ENCODE measurements around the gene EDC4. TPM values are rescaled to one million over a fixed set of nuclear protein-coding genes. Genes with fewer than 3 reads are reported as not detected.

The EDC4 gene
- total RNA-seq, 1 experiment from 2014 or later: 99.9 TPM

GRCh38 chr16:67923414-67924116 is 50.7 kb downstream of the EDC4 start:
- Histone ChIP-seq H3K36me3 (ENCODE audit: insufficient read depth, low read length, poor library complexity, severe bottlenecking) (peaks cover 10% of the 10 kb centered on the region), H3K4me3 (ENCODE audit: low read depth, low read length, poor library complexity, severe bottlenecking) (no peak overlapping the region), H3K27me3 (replicated peaks; ENCODE audit: insufficient read depth, low read depth, low read length, poor library complexity) (no peaks in the 10 kb centered on the region), H3K27ac (ENCODE audit: low read depth, low read length, poor library complexity, severe bottlenecking) (no peak overlapping the region), H3K4me1 (ENCODE audit: insufficient read depth, low read length, poor library complexity, severe bottlenecking) (peaks cover 22% of the 10 kb centered on the region), H3K9me3 (ENCODE audit: low read depth, low read length, poor library complexity, severe bottlenecking) (no peaks in the 10 kb centered on the region)
- BruUV-seq (replicated peaks): no TSS peak
- TF ChIP-seq EZH2 (IDR thresholded peaks at IDR 0.05; ENCODE audit: borderline replicate concordance, low read depth, low read length, poor library complexity, severe bottlenecking) (no peak), CTCF (conservative IDR thresholded peaks at IDR 0.05; ENCODE audit: low read depth, low read length) (no peak)
- ChIA-PET CTCF (interaction anchor here (1.2 kb wide), 1 partner anchor 39 kb away, joined by 3 read pairs; the partner anchor contains the start of gene NRN1L), POLR2A (ENCODE audit: low non-redundant PET) (no interaction called here)
- DNase-seq (ENCODE audit: low spot score): no peak
- intact Hi-C loops (cut with micrococcal nuclease; ENCODE audit: unreplicated experiment): no loop called here

GRCh38 chr16:67924140-67924906 is 51.5 kb downstream of the EDC4 start:
- TF ChIP-seq CTCF (conservative IDR thresholded peaks at IDR 0.05; ENCODE audit: low read depth, low read length): no peak
- no peak for TF ChIP-seq EZH2 (IDR thresholded peaks at IDR 0.05; ENCODE audit: borderline replicate concordance, low read depth, low read length, poor library complexity, severe bottlenecking)
- H3K27me3 ChIP-seq (replicated peaks; ENCODE audit: insufficient read depth, low read depth, low read length, poor library complexity): no peaks in the 10 kb centered on the region
- no peak for DNase-seq (ENCODE audit: low spot score)
- CTCF ChIA-PET: interaction anchor here (0.6 to 1.2 kb wide), 2 partner anchors 40 to 41 kb away, joined by 3 read pairs; partner anchors contain the start of gene NRN1L
- peaks cover 22% of the 10 kb centered on the region for H3K4me1 ChIP-seq (ENCODE audit: insufficient read depth, low read length, poor library complexity, severe bottlenecking)
- intact Hi-C loops (cut with micrococcal nuclease; ENCODE audit: unreplicated experiment): no loop called here
- no peak overlapping the region for H3K27ac ChIP-seq (ENCODE audit: low read depth, low read length, poor library complexity, severe bottlenecking)
- BruUV-seq (replicated peaks): no TSS peak
- no peak overlapping the region for H3K4me3 ChIP-seq (ENCODE audit: low read depth, low read length, poor library complexity, severe bottlenecking)
- H3K9me3 ChIP-seq (ENCODE audit: low read depth, low read length, poor library complexity, severe bottlenecking): no peaks in the 10 kb centered on the region
- H3K36me3 ChIP-seq (ENCODE audit: insufficient read depth, low read length, poor library complexity, severe bottlenecking): peaks cover 11% of the 10 kb centered on the region
- POLR2A ChIA-PET (ENCODE audit: low non-redundant PET): interaction anchor here (0.6 kb wide), 1 partner anchor 32 kb away, joined by 3 read pairs; no protein-coding TSS in a partner anchor

GRCh38 chr16:67926181-67926750 is 53.4 kb downstream of the EDC4 start:
- POLR2A ChIA-PET (ENCODE audit: low non-redundant PET): no interaction called here
- intact Hi-C loops (cut with micrococcal nuclease; ENCODE audit: unreplicated experiment): loop anchor here (5.0 kb wide), 1 partner anchor 404 kb away; no protein-coding TSS in a partner anchor
- Histone ChIP-seq H3K27ac (ENCODE audit: low read depth, low read length, poor library complexity, severe bottlenecking) (peak overlapping the region; percentile 63), H3K4me1 (ENCODE audit: insufficient read depth, low read length, poor library complexity, severe bottlenecking) (peaks cover 22% of the 10 kb centered on the region), H3K9me3 (ENCODE audit: low read depth, low read length, poor library complexity, severe bottlenecking) (no peaks in the 10 kb centered on the region), H3K27me3 (replicated peaks; ENCODE audit: insufficient read depth, low read depth, low read length, poor library complexity) (no peaks in the 10 kb centered on the region), H3K36me3 (ENCODE audit: insufficient read depth, low read length, poor library complexity, severe bottlenecking) (peaks cover 12% of the 10 kb centered on the region), H3K4me3 (ENCODE audit: low read depth, low read length, poor library complexity, severe bottlenecking) (no peak overlapping the region)
- no TSS peak for BruUV-seq (replicated peaks)
- CTCF ChIA-PET: interaction anchor here (0.6 to 3.3 kb wide), 3 partner anchors 9 to 404 kb away, joined by 7 to 15 read pairs (median 8); partner anchors contain the start of gene NRN1L
- peak; percentile 89 for DNase-seq (ENCODE audit: low spot score)
- TF ChIP-seq CTCF (conservative IDR thresholded peaks at IDR 0.05; ENCODE audit: low read depth, low read length): peak; percentile 29; the same call in 1 of the 2 replicates
- no peak for TF ChIP-seq EZH2 (IDR thresholded peaks at IDR 0.05; ENCODE audit: borderline replicate concordance, low read depth, low read length, poor library complexity, severe bottlenecking)

All from A673 (cell line).